Activated T-helper 17 cell treated with anti-CD3 and anti-CD28 coated beads, Interleukin-2, amount 50 U/mL, for 72 hours (primary cell): ENCODE results near the gene STK26. TPM values are rescaled to one million over a fixed set of nuclear protein-coding genes. Genes with fewer than 3 reads are reported as not detected.

Experiments
- ATAC-seq: fragments of 150-1000 bp; cut with Tn5 transposase; replicated peaks from 2 replicates; pipeline ENCODE4 v1.10.0; 2021; ENCODE audit warnings: mild to moderate bottlenecking, moderate library complexity
- H3K27ac Mint-ChIP-seq: one replicate; pipeline ENCODE4 v1.8.0; 2022; ENCODE audit warnings: mixed read lengths
- H3K27me3 Mint-ChIP-seq: one replicate; pipeline ENCODE4 v1.8.0; 2022; ENCODE audit warnings: mixed read lengths
- H3K36me3 Mint-ChIP-seq: one replicate; pipeline ENCODE4 v1.8.0; 2022; ENCODE audit warnings: low read depth, mild to moderate bottlenecking, mixed read lengths
- H3K4me1 Mint-ChIP-seq: one replicate; pipeline ENCODE4 v1.8.0; 2022; ENCODE audit warnings: mixed read lengths
- H3K4me3 Mint-ChIP-seq: one replicate; pipeline ENCODE4 v1.8.0; 2022; ENCODE audit warnings: mild to moderate bottlenecking, mixed read lengths
- H3K9me3 Mint-ChIP-seq: one replicate; pipeline ENCODE4 v1.8.0; 2022; ENCODE audit warnings: mixed read lengths
- total RNA-seq, 2 donors: library from RNA; stranded (reverse); gene quantifications; one replicate each; pipeline ENCODE4 v1.2.3, GENCODE V29; 2022

The STK26 gene
- total RNA-seq, 2 donors from 2014 or later, result 43.1 to 43.4 TPM

- Mint-ChIP-seq H3K27ac (no peak overlapping the region), H3K4me3 (no peak overlapping the region), H3K9me3 (no peaks in the 10 kb centered on the region), H3K4me1 (peaks cover 5% of the 10 kb centered on the region), H3K27me3 (no peaks in the 10 kb centered on the region), H3K36me3 (peaks cover 40% of the 10 kb centered on the region)
- ATAC-seq, result no peak
Observed at GRCh38 chrX:132058050-132058449, 34.9 kb downstream of the STK26 start.

GRCh38 chrX:132058975-132059374 lies 35.9 kb downstream of the STK26 start:
- H3K36me3 Mint-ChIP-seq, result peaks cover 41% of the 10 kb centered on the region
- no peaks in the 10 kb centered on the region for H3K9me3 Mint-ChIP-seq
- H3K4me3 Mint-ChIP-seq, result no peak overlapping the region
- ATAC-seq, result peak; percentile 48
- H3K27me3 Mint-ChIP-seq, result no peaks in the 10 kb centered on the region
- no peak overlapping the region for H3K27ac Mint-ChIP-seq
- H3K4me1 Mint-ChIP-seq, result peaks cover 5% of the 10 kb centered on the region

- H3K27ac Mint-ChIP-seq, result no peak overlapping the region
- H3K4me1 Mint-ChIP-seq, result peaks cover 5% of the 10 kb centered on the region
- ATAC-seq, result no peak
- H3K4me3 Mint-ChIP-seq, result no peak overlapping the region
- H3K27me3 Mint-ChIP-seq, result no peaks in the 10 kb centered on the region
- H3K9me3 Mint-ChIP-seq, result no peaks in the 10 kb centered on the region
- peaks cover 36% of the 10 kb centered on the region for H3K36me3 Mint-ChIP-seq
Observed at GRCh38 chrX:132059973-132060540, 37.0 kb downstream of the STK26 start.

- Mint-ChIP-seq H3K27ac (no peak overlapping the region), H3K4me1 (no peaks in the 10 kb centered on the region)
Observed at GRCh38 chrX:132063334-132063733, 40.2 kb downstream of the STK26 start.

GRCh38 chrX:132063862-132064261 lies 40.8 kb downstream of the STK26 start:
- Mint-ChIP-seq H3K4me1 (no peaks in the 10 kb centered on the region), H3K4me3 (no peak overlapping the region), H3K36me3 (peaks cover 43% of the 10 kb centered on the region), H3K27me3 (no peaks in the 10 kb centered on the region), H3K27ac (no peak overlapping the region), H3K9me3 (no peaks in the 10 kb centered on the region)
- no peak for ATAC-seq

More at GRCh38 chrX:132063334-132063733, 40.2 kb downstream of the STK26 start:
- H3K9me3 Mint-ChIP-seq, result no peaks in the 10 kb centered on the region
- H3K36me3 Mint-ChIP-seq, result peaks cover 37% of the 10 kb centered on the region
- H3K27me3 Mint-ChIP-seq, result no peaks in the 10 kb centered on the region
- H3K4me3 Mint-ChIP-seq, result no peak overlapping the region
- ATAC-seq, result no peak

- Mint-ChIP-seq H3K27ac (no peak overlapping the region), H3K36me3 (peaks cover 53% of the 10 kb centered on the region)
- no peak for ATAC-seq
Observed at GRCh38 chrX:132068405-132068804, 45.3 kb downstream of the STK26 start.

GRCh38 chrX:132071254-132071653 lies 48.2 kb downstream of the STK26 start:
- Mint-ChIP-seq H3K36me3 (peaks cover 66% of the 10 kb centered on the region), H3K4me1 (no peaks in the 10 kb centered on the region), H3K9me3 (no peaks in the 10 kb centered on the region), H3K27ac (no peak overlapping the region), H3K27me3 (no peaks in the 10 kb centered on the region), H3K4me3 (no peak overlapping the region)
- no peak for ATAC-seq

More at GRCh38 chrX:132068405-132068804, 45.3 kb downstream of the STK26 start:
- Mint-ChIP-seq H3K9me3 (no peaks in the 10 kb centered on the region), H3K4me3 (no peak overlapping the region), H3K27me3 (no peaks in the 10 kb centered on the region), H3K4me1 (no peaks in the 10 kb centered on the region)

- Mint-ChIP-seq H3K4me1 (no peaks in the 10 kb centered on the region), H3K36me3 (peaks cover 29% of the 10 kb centered on the region), H3K27me3 (no peaks in the 10 kb centered on the region), H3K9me3 (no peaks in the 10 kb centered on the region), H3K4me3 (no peak overlapping the region), H3K27ac (no peak overlapping the region)
- no peak for ATAC-seq
Observed at GRCh38 chrX:132077414-132077813, 54.3 kb downstream of the STK26 start.

- peaks cover 25% of the 10 kb centered on the region for H3K36me3 Mint-ChIP-seq
- no peaks in the 10 kb centered on the region for H3K9me3 Mint-ChIP-seq
- H3K27ac Mint-ChIP-seq, result no peak overlapping the region
- no peak for ATAC-seq
- no peak overlapping the region for H3K4me3 Mint-ChIP-seq
- no peaks in the 10 kb centered on the region for H3K4me1 Mint-ChIP-seq
- no peaks in the 10 kb centered on the region for H3K27me3 Mint-ChIP-seq
Observed at GRCh38 chrX:132077912-132078311, 54.8 kb downstream of the STK26 start.

- no peaks in the 10 kb centered on the region for H3K27me3 Mint-ChIP-seq
- no peaks in the 10 kb centered on the region for H3K9me3 Mint-ChIP-seq
- no peaks in the 10 kb centered on the region for H3K4me1 Mint-ChIP-seq
- no peaks in the 10 kb centered on the region for H3K36me3 Mint-ChIP-seq
- ATAC-seq, result no peak
- H3K4me3 Mint-ChIP-seq, result no peak overlapping the region
- no peak overlapping the region for H3K27ac Mint-ChIP-seq
Observed at GRCh38 chrX:132085786-132086185, 62.7 kb downstream of the STK26 start.

GRCh38 chrX:132086672-132087071 lies 63.6 kb downstream of the STK26 start:
- Mint-ChIP-seq H3K27me3 (no peaks in the 10 kb centered on the region), H3K36me3 (no peaks in the 10 kb centered on the region), H3K27ac (no peak overlapping the region), H3K4me3 (no peak overlapping the region), H3K4me1 (no peaks in the 10 kb centered on the region), H3K9me3 (no peaks in the 10 kb centered on the region)
- no peak for ATAC-seq

GRCh38 chrX:132088864-132089263 lies 65.8 kb downstream of the STK26 start:
- no peak overlapping the region for H3K4me3 Mint-ChIP-seq
- no peak overlapping the region for H3K27ac Mint-ChIP-seq
- no peaks in the 10 kb centered on the region for H3K4me1 Mint-ChIP-seq
- no peak for ATAC-seq
- no peaks in the 10 kb centered on the region for H3K27me3 Mint-ChIP-seq
- H3K9me3 Mint-ChIP-seq, result no peaks in the 10 kb centered on the region
- H3K36me3 Mint-ChIP-seq, result no peaks in the 10 kb centered on the region

GRCh38 chrX:132090403-132091159 lies 67.5 kb downstream of the STK26 start:
- Mint-ChIP-seq H3K4me1 (no peaks in the 10 kb centered on the region), H3K4me3 (no peak overlapping the region), H3K27ac (no peak overlapping the region), H3K36me3 (no peaks in the 10 kb centered on the region), H3K9me3 (no peaks in the 10 kb centered on the region), H3K27me3 (no peaks in the 10 kb centered on the region)
- no peak for ATAC-seq

GRCh38 chrX:132092439-132093065 lies 69.5 kb downstream of the STK26 start:
- Mint-ChIP-seq H3K4me1 (no peaks in the 10 kb centered on the region), H3K27ac (no peak overlapping the region), H3K27me3 (no peaks in the 10 kb centered on the region), H3K4me3 (no peak overlapping the region), H3K9me3 (no peaks in the 10 kb centered on the region), H3K36me3 (no peaks in the 10 kb centered on the region)
- ATAC-seq, result peak; percentile 59

- Mint-ChIP-seq H3K27me3 (peaks cover 3% of the 10 kb centered on the region), H3K9me3 (no peaks in the 10 kb centered on the region), H3K4me1 (no peaks in the 10 kb centered on the region), H3K4me3 (no peak overlapping the region), H3K27ac (no peak overlapping the region), H3K36me3 (no peaks in the 10 kb centered on the region)
- ATAC-seq, result no peak
Observed at GRCh38 chrX:132093239-132093860, 70.2 kb downstream of the STK26 start.
